ENCODE data around the gene TUBB. TPM values are rescaled to one million over a fixed set of nuclear protein-coding genes. Genes with fewer than 3 reads are reported as not detected.
A peak's percentile ranks its signal among the peaks of the same experiment; 100 is the strongest.

TUBB gene
- total and polyA plus RNA-seq, 2 experiments from 2014 or later = 433 to 460 TPM

GRCh38 chr6:30766461-30767157 lies 46.5 kb downstream of the TUBB start:
- no peaks in the 10 kb centered on the region for H3K79me2 ChIP-seq
- H4K20me1 ChIP-seq (ENCODE audit: insufficient read depth, poor library complexity, severe bottlenecking) = no peaks in the 10 kb centered on the region
- no peak overlapping the region for H3K4me2 ChIP-seq
- no peaks in the 10 kb centered on the region for H3K9me3 ChIP-seq (ENCODE audit: low read depth)
- H3K4me1 ChIP-seq (ENCODE audit: insufficient read depth) = peaks cover 42% of the 10 kb centered on the region
- no peak overlapping the region for H2AFZ ChIP-seq
- 83% methylated on average over 6 of the region's 6 CpGs for WGBS (ENCODE audit: low lambda C conversion rate, missing lambda C conversion rate)
- H3K27me3 ChIP-seq = no peaks in the 10 kb centered on the region
- H3K4me3 ChIP-seq = no peak overlapping the region
- H3K27ac ChIP-seq = no peak overlapping the region
- no peaks in the 10 kb centered on the region for H3K36me3 ChIP-seq (replicated peaks; ENCODE audit: insufficient read depth, low read depth)
- DNase-seq (ENCODE audit: low spot score) = no peak
- H3K9me2 ChIP-seq (replicated peaks; ENCODE audit: insufficient read depth) = no peaks in the 10 kb centered on the region
- TF ChIP-seq EZH2 (IDR thresholded peaks at IDR 0.05; ENCODE audit: borderline replicate concordance) (no peak), CTCF (IDR thresholded peaks at IDR 0.05; ENCODE audit: poor library complexity) (no peak), EZH2phosphoT487 (IDR thresholded peaks at IDR 0.05; ENCODE audit: low read depth, severe bottlenecking, unreplicated experiment) (no peak)

- Histone ChIP-seq H3K4me3 (no peak overlapping the region), H3K79me2 (no peaks in the 10 kb centered on the region), H2AFZ (no peak overlapping the region), H3K9me2 (replicated peaks; ENCODE audit: insufficient read depth) (no peaks in the 10 kb centered on the region), H3K4me2 (no peak overlapping the region), H3K36me3 (replicated peaks; ENCODE audit: insufficient read depth, low read depth) (no peaks in the 10 kb centered on the region), H3K27me3 (no peaks in the 10 kb centered on the region), H3K9me3 (ENCODE audit: low read depth) (no peaks in the 10 kb centered on the region), H4K20me1 (ENCODE audit: insufficient read depth, poor library complexity, severe bottlenecking) (no peaks in the 10 kb centered on the region), H3K4me1 (ENCODE audit: insufficient read depth) (peaks cover 42% of the 10 kb centered on the region), H3K27ac (peak overlapping the region; percentile 99)
- no peak for TF ChIP-seq EZH2 (IDR thresholded peaks at IDR 0.05; ENCODE audit: borderline replicate concordance)
- TF ChIP-seq CTCF (IDR thresholded peaks at IDR 0.05; ENCODE audit: poor library complexity) = no peak
- no peak for TF ChIP-seq EZH2phosphoT487 (IDR thresholded peaks at IDR 0.05; ENCODE audit: low read depth, severe bottlenecking, unreplicated experiment)
- 73% methylated on average over 9 of the region's 9 CpGs for WGBS (ENCODE audit: low lambda C conversion rate, missing lambda C conversion rate)
- no peak for DNase-seq (ENCODE audit: low spot score)
Observed at GRCh38 chr6:30767158-30767943, 47.2 kb downstream of the TUBB start.

- WGBS (ENCODE audit: low lambda C conversion rate, missing lambda C conversion rate) = 93% methylated on average over 1 of the region's 1 CpG
- Histone ChIP-seq H3K36me3 (replicated peaks; ENCODE audit: insufficient read depth, low read depth) (no peaks in the 10 kb centered on the region), H3K27ac (peak overlapping the region; percentile 99), H3K4me3 (no peak overlapping the region), H3K4me1 (ENCODE audit: insufficient read depth) (peaks cover 42% of the 10 kb centered on the region), H3K9me2 (replicated peaks; ENCODE audit: insufficient read depth) (no peaks in the 10 kb centered on the region), H2AFZ (no peak overlapping the region), H3K9me3 (ENCODE audit: low read depth) (no peaks in the 10 kb centered on the region), H3K27me3 (no peaks in the 10 kb centered on the region), H3K79me2 (no peaks in the 10 kb centered on the region), H3K4me2 (no peak overlapping the region), H4K20me1 (ENCODE audit: insufficient read depth, poor library complexity, severe bottlenecking) (no peaks in the 10 kb centered on the region)
- no peak for DNase-seq (ENCODE audit: low spot score)
- TF ChIP-seq EZH2 (IDR thresholded peaks at IDR 0.05; ENCODE audit: borderline replicate concordance) (no peak), EZH2phosphoT487 (IDR thresholded peaks at IDR 0.05; ENCODE audit: low read depth, severe bottlenecking, unreplicated experiment) (no peak), CTCF (IDR thresholded peaks at IDR 0.05; ENCODE audit: poor library complexity) (no peak)
Observed at GRCh38 chr6:30767944-30768301, 47.8 kb downstream of the TUBB start.
